Activated CD8-positive, alpha-beta T cell treated with anti-CD3 and anti-CD28 coated beads for 36 hours (primary cell): ENCODE results near the gene UBL7. TPM values are rescaled to one million over a fixed set of nuclear protein-coding genes. Genes with fewer than 3 reads are reported as not detected.
A peak's percentile ranks its signal among the peaks of the same experiment; 100 is the strongest.

ENCODE experiments used
- ATAC-seq: fragments of 200-7000 bp; cut with Tn5 transposase; one replicate; pipeline ENCODE4 v1.10.0; 2021; ENCODE audit warnings: mild to moderate bottlenecking, moderate library complexity
- CTCF ChIA-PET: fragments of 350-600 bp; sonication (Branson Sonifier 250); formaldehyde crosslinking; loops from one replicate; lab custom pipeline; 2021; ENCODE audit warnings: antibody characterized with exemption; lab: Charles Lee
- POLR2A ChIA-PET: fragments of 350-600 bp; sonication (Branson Sonifier 250); formaldehyde crosslinking; loops from one replicate; lab custom pipeline; 2021; ENCODE audit warnings: antibody characterized with exemption; lab: Charles Lee
- DNase-seq: peaks from one replicate; pipeline ENCODE4 v3.0.0-alpha.2; 2020
- H3K27ac Mint-ChIP-seq: one replicate; pipeline ENCODE4 v1.8.0; 2021; ENCODE audit warnings: mild to moderate bottlenecking, mixed read lengths
- H3K27me3 Mint-ChIP-seq: one replicate; pipeline ENCODE4 v1.8.0; 2021; ENCODE audit warnings: mixed read lengths
- H3K36me3 Mint-ChIP-seq: one replicate; pipeline ENCODE4 v1.8.0; 2021; ENCODE audit warnings: low read depth, mixed read lengths
- H3K4me1 Mint-ChIP-seq: one replicate; pipeline ENCODE4 v1.8.0; 2021; ENCODE audit warnings: low read depth, mixed read lengths
- H3K4me3 Mint-ChIP-seq: one replicate; pipeline ENCODE4 v1.8.0; 2021; ENCODE audit warnings: mild to moderate bottlenecking, moderate library complexity, mixed read lengths
- H3K9me3 Mint-ChIP-seq: one replicate; pipeline ENCODE4 v1.8.0; 2021; ENCODE audit warnings: mixed read lengths
- CTCF ChIP-seq: fragments of 200-600 bp; IDR thresholded peaks from one replicate; pipeline ENCODE4 v1.8.0; 2022; ENCODE audit warnings: antibody characterized with exemption, mild to moderate bottlenecking
- intact Hi-C: fragments of 100-400 bp; cut with micrococcal nuclease; formaldehyde crosslinking; loops from one replicate; pipeline ENCODE4 v1.10.0; 2022
- microRNA-seq: library from miRNA; unstranded; fragments of <30 nt; microRNA quantifications from one replicate; pipeline ENCODE4 v1.2.0, GENCODE V29; 2022; ENCODE audit warnings: borderline microRNAs expressed, borderline replicate concordance
- total RNA-seq, 2 experiments: library from RNA; stranded (reverse); gene quantifications; one replicate each; pipeline ENCODE4 v1.2.3, GENCODE V29; 2021

UBL7 gene
- total RNA-seq, 2 experiments from 2014 or later: 48.8 to 53.3 TPM

GRCh38 chr15:74398183-74398582 is 62.8 kb downstream of the UBL7 start:
- intact Hi-C loops: no loop called here
- no peak for TF ChIP-seq CTCF
- Mint-ChIP-seq H3K4me1 (peaks cover 98% of the 10 kb centered on the region), H3K4me3 (peak overlapping the region; percentile 49), H3K9me3 (no peaks in the 10 kb centered on the region), H3K27ac (peak overlapping the region; percentile 98), H3K36me3 (peaks cover 2% of the 10 kb centered on the region), H3K27me3 (no peaks in the 10 kb centered on the region)
- POLR2A ChIA-PET: interaction anchor here (0.7 to 7.9 kb wide), 2 partner anchors 14 to 419 kb away, joined by 3 to 141 read pairs; no protein-coding TSS in a partner anchor
- CTCF ChIA-PET: interaction anchor here (2.0 kb wide), 1 partner anchor 19 kb away, joined by 8 read pairs; no protein-coding TSS in a partner anchor
- ATAC-seq (no peak), DNase-seq (peak; percentile 40)

GRCh38 chr15:74397239-74398068 is 63.5 kb downstream of the UBL7 start:
- CTCF ChIA-PET: interaction anchor here (1.5 to 5.3 kb wide), 4 partner anchors 12 to 23 kb away, joined by 3 to 40 read pairs (median 12); no protein-coding TSS in a partner anchor
- Mint-ChIP-seq H3K4me3 (peak overlapping the region; percentile 49), H3K27ac (peak overlapping the region; percentile 98), H3K27me3 (no peaks in the 10 kb centered on the region), H3K9me3 (no peaks in the 10 kb centered on the region), H3K36me3 (peaks cover 2% of the 10 kb centered on the region), H3K4me1 (peaks cover 98% of the 10 kb centered on the region)
- POLR2A ChIA-PET: interaction anchor here (0.7 to 6.1 kb wide), 6 partner anchors 9 to 419 kb away, joined by 3 to 47 read pairs (median 3); partner anchors contain the start of gene UBL7
- ATAC-seq (no peak), DNase-seq (peak; percentile 35)
- no peak for TF ChIP-seq CTCF
- intact Hi-C loops: no loop called here

- intact Hi-C loops: no loop called here
- H3K27me3 Mint-ChIP-seq: no peaks in the 10 kb centered on the region
- ChIA-PET POLR2A (interaction anchor here (0.9 to 6.1 kb wide), 7 partner anchors 8 to 144 kb away, joined by 3 to 47 read pairs (median 3); partner anchors contain the start of genes ARID3B and UBL7), CTCF (interaction anchor here (1.1 to 5.3 kb wide), 5 partner anchors 11 to 35 kb away, joined by 3 to 40 read pairs (median 8); no protein-coding TSS in a partner anchor)
- H3K27ac Mint-ChIP-seq: peak overlapping the region; percentile 98
- DNase-seq: peak; percentile 91
- H3K36me3 Mint-ChIP-seq: peaks cover 2% of the 10 kb centered on the region
- no peak for TF ChIP-seq CTCF
- H3K4me3 Mint-ChIP-seq: peak overlapping the region; percentile 49
- no peaks in the 10 kb centered on the region for H3K9me3 Mint-ChIP-seq
- peaks cover 98% of the 10 kb centered on the region for H3K4me1 Mint-ChIP-seq
- ATAC-seq: peak; percentile 42
These were observed 64.3 kb downstream of the UBL7 start for GRCh38 chr15:74396445-74397238.

GRCh38 chr15:74396146-74396438 is 64.9 kb downstream of the UBL7 start:
- Mint-ChIP-seq H3K27me3 (no peaks in the 10 kb centered on the region), H3K9me3 (no peaks in the 10 kb centered on the region), H3K4me3 (peak overlapping the region; percentile 9), H3K36me3 (peaks cover 2% of the 10 kb centered on the region), H3K27ac (peak overlapping the region; percentile 98), H3K4me1 (peaks cover 98% of the 10 kb centered on the region)
- ChIA-PET CTCF (interaction anchor here (1.1 to 5.3 kb wide), 5 partner anchors 10 to 36 kb away, joined by 3 to 40 read pairs (median 8); no protein-coding TSS in a partner anchor), POLR2A (interaction anchor here (0.9 to 6.1 kb wide), 5 partner anchors 7 to 145 kb away, joined by 3 to 47 read pairs (median 4); partner anchors contain the start of genes ARID3B and UBL7)
- intact Hi-C loops: no loop called here
- ATAC-seq (no peak), DNase-seq (peak; percentile 38)
- TF ChIP-seq CTCF: no peak

Small RNA genes within 50 kb of the gene (microRNA-seq; reads per million reads assigned to microRNA genes)
- gene MIR6881: 2.1 reads per million

Other genes with a start within 250 kb of the UBL7 start
- under 1 TPM; 0.16 to 0.38 TPM for gene CCDC33, start 224.8 kb downstream of the UBL7 start, total RNA-seq
- gene CYP11A1, start 93.5 kb downstream of the UBL7 start, total RNA-seq: under 1 TPM; 0.29 to 0.31 TPM
- gene SEMA7A, start 27.2 kb downstream of the UBL7 start, total RNA-seq: 10 to 100 TPM; 62.4 TPM
- gene ARID3B, start 80.1 kb upstream of the UBL7 start, total RNA-seq: 10 to 100 TPM; 35.2 to 36.2 TPM
- gene CLK3, start 154.7 kb upstream of the UBL7 start, total RNA-seq: 100 to 1,000 TPM; 159 to 168 TPM
- gene EDC3, start 234.9 kb upstream of the UBL7 start, total RNA-seq: 10 to 100 TPM; 41.9 to 44.1 TPM